SU-DHL-6 (cell line): ENCODE data around the gene PHB1.

ENCODE experiments used
- EZH2phosphoT487 ChIP-seq: fragments of 200-600 bp; sonication (generic), shearing (Covaris generic); conservative IDR thresholded peaks from 2 replicates; pipeline ENCODE4 v1.6.1; 2018; ENCODE audit warnings: mild to moderate bottlenecking, antibody characterized with exemption, low read length, moderate library complexity, mixed read lengths
- TF ChIP-seq, protein P1 (sequence below): fragments of 200-600 bp; sonication (generic); IDR thresholded peaks from one replicate; pipeline ENCODE4 v1.5.1; 2017; ENCODE audit warnings: antibody characterized with exemption, mild to moderate bottlenecking, low read length, moderate library complexity; ENCODE audit not compliant: insufficient read depth, poor library complexity, severe bottlenecking

DNA sequence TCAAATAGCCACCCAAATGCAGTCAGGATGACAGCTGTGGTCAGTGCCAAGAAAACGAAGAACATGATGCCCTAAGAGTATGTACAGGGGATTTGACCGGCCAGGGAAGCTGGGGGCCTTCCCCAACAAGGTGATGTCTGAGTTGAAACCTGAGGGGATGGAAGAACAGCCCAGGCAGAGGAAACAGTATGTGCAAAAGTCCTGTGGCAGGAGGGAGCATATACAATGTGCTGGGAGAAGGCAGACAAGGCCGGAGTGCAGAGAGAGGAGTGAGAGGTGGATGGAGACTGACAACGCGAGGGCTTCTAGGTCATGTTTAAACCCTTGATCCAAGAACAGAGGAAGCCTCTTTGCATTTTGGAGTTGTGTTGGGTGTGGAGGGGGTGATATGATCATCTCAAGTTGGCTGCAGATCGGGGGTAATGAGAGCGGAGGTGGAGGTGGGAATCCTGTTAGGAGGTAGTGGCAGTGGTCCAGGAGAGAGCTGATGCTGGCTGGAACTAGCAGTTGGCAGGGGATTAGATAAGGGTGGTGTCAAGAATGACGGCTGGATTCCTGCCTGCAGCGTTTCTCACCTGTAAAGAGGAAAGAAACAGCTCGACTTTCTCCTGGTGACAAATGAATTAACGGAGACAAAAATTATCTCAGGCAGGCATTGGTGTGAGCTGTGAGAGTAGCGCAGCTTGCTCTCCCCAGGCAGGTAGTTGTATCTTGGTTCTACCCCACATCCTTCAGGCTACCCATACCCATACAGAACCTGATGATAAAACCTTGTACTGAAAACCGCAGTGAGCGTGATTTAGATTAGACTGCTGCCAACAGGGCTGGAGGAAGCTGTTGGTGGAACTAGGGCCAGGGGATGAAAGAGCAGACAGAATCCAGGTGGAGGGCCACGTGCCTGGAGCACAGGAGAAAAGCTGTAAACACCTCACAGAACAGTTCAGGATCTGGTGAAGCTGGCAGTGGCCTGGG is 43.2 kb upstream of the PHB1 start:
- TF ChIP-seq, protein P1, sequence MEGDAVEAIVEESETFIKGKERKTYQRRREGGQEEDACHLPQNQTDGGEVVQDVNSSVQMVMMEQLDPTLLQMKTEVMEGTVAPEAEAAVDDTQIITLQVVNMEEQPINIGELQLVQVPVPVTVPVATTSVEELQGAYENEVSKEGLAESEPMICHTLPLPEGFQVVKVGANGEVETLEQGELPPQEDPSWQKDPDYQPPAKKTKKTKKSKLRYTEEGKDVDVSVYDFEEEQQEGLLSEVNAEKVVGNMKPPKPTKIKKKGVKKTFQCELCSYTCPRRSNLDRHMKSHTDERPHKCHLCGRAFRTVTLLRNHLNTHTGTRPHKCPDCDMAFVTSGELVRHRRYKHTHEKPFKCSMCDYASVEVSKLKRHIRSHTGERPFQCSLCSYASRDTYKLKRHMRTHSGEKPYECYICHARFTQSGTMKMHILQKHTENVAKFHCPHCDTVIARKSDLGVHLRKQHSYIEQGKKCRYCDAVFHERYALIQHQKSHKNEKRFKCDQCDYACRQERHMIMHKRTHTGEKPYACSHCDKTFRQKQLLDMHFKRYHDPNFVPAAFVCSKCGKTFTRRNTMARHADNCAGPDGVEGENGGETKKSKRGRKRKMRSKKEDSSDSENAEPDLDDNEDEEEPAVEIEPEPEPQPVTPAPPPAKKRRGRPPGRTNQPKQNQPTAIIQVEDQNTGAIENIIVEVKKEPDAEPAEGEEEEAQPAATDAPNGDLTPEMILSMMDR, result no peak
- TF ChIP-seq EZH2phosphoT487, result no peak
